Thyroid gland (tissue), 4 donors: ENCODE data around the gene SFXN5. TPM values are rescaled to one million over a fixed set of nuclear protein-coding genes. Genes with fewer than 3 reads are reported as not detected.

Source experiments
- DNase-seq, 2 donors: peaks; one replicate each; pipeline ENCODE4 v3.0.0-alpha.2; 2019
- H3K27ac ChIP-seq, 3 donors: fragments of 200-600 bp; sonication (generic); 1 replicate in 2 of 3; 2 replicates in 1 of 3; pipeline ENCODE4 v1.5.1; 2016 to 2019; ENCODE audit warnings: mild to moderate bottlenecking in 1 of 3, moderate library complexity in 1 of 3
- H3K27me3 ChIP-seq: fragments of 200-600 bp; sonication (generic); one replicate; pipeline ENCODE4 v1.5.1; 2019
- H3K36me3 ChIP-seq, 2 donors: fragments of 200-600 bp; sonication (generic); one replicate each; pipeline ENCODE4 v1.5.1; 2016 to 2019
- H3K4me1 ChIP-seq, 2 donors: fragments of 200-600 bp; sonication (generic); one replicate each; pipeline ENCODE4 v1.5.1; 2017 to 2019
- H3K4me3 ChIP-seq, 3 donors: fragments of 200-600 bp; sonication (generic); replicated peaks in 1 of 3; 1 replicate in 2 of 3; 2 replicates in 1 of 3; pipeline ENCODE4 v1.5.1; 2016; ENCODE audit warnings: mild to moderate bottlenecking in 1 of 3
- H3K9me3 ChIP-seq: fragments of 200-600 bp; sonication (generic); one replicate; pipeline ENCODE4 v1.5.1; 2017
- CTCF ChIP-seq, 6 experiments: fragments of 200-600 bp in 3 of 6; fragments of 450-650 bp in 3 of 6; sonication (generic) in 3 of 6; IDR thresholded peaks; one replicate each; pipeline ENCODE4 v1.5.1; 2016 to 2019; ENCODE audit warnings: antibody characterized with exemption in 6 of 6, mild to moderate bottlenecking in 2 of 6, inconsistent platforms in 1 of 6, moderate library complexity in 1 of 6
- POLR2A ChIP-seq, 2 donors: fragments of 450-650 bp; IDR thresholded peaks; one replicate each; pipeline ENCODE4 v1.6.1; 2017; ENCODE audit warnings: antibody characterized with exemption in 2 of 2, mild to moderate bottlenecking in 2 of 2, moderate library complexity in 1 of 2
- WGBS, 2 donors: methylation state at CpG; one replicate each; pipeline ENCODE4 v1.1.5; 2017; 5-methylcytosine and 5-hydroxymethylcytosine counted together
- intact Hi-C: fragments of 100-400 bp; cut with DNase I; formaldehyde crosslinking; loops from one replicate; pipeline ENCODE4 v1.15.1; 2023
- total RNA-seq, 4 donors: library from RNA; depleted of rRNA; stranded (reverse); fragments of >200 nt; gene quantifications; one replicate each; pipeline ENCODE4 v1.2.3, GENCODE V29; 2016

The SFXN5 gene
- total RNA-seq, 4 donors from 2014 or later: 10.3 to 17.2 (median 16.5) TPM

GRCh38 chr2:72988726-72989273, 82.7 kb downstream of the SFXN5 start:
- 93 to 98% methylated on average over 9 of the region's 9 CpGs for WGBS, 2 donors

GRCh38 chr2:72988041-72988440, 83.5 kb downstream of the SFXN5 start:
- no peak overlapping the region for H3K4me3 ChIP-seq
- WGBS, 2 donors: 93 to 94% methylated on average over 3 of the region's 3 CpGs
- H3K9me3 ChIP-seq: no peaks in the 10 kb centered on the region
- no peaks in the 10 kb centered on the region for H3K36me3 ChIP-seq
- no peaks in the 10 kb centered on the region for H3K4me1 ChIP-seq
- intact Hi-C loops: no loop called here
- TF ChIP-seq POLR2A (IDR thresholded peaks at IDR 0.05) (no peak), CTCF (IDR thresholded peaks at IDR 0.05) (no peak)
- no peak overlapping the region for H3K27ac ChIP-seq
- no peaks in the 10 kb centered on the region for H3K27me3 ChIP-seq
- DNase-seq: no peak

More at GRCh38 chr2:72988726-72989273, 82.7 kb downstream of the SFXN5 start:
- no peak overlapping the region for H3K4me3 ChIP-seq
- intact Hi-C loops: no loop called here
- no peaks in the 10 kb centered on the region for H3K4me1 ChIP-seq
- H3K27ac ChIP-seq: no peak overlapping the region
- TF ChIP-seq POLR2A (IDR thresholded peaks at IDR 0.05) (no peak), CTCF (IDR thresholded peaks at IDR 0.05) (no peak)
- no peak for DNase-seq
- no peaks in the 10 kb centered on the region for H3K36me3 ChIP-seq
- no peaks in the 10 kb centered on the region for H3K9me3 ChIP-seq
- H3K27me3 ChIP-seq: no peaks in the 10 kb centered on the region

- Histone ChIP-seq H3K36me3 (no peaks in the 10 kb centered on the region), H3K27ac (no peak overlapping the region), H3K9me3 (no peaks in the 10 kb centered on the region), H3K4me3 (no peak overlapping the region), H3K4me1 (no peaks in the 10 kb centered on the region), H3K27me3 (no peaks in the 10 kb centered on the region)
- WGBS, 2 donors: 79 to 84% methylated on average over 11 to 12 of the region's 12 CpGs
- TF ChIP-seq POLR2A (IDR thresholded peaks at IDR 0.05): no peak
- TF ChIP-seq CTCF (IDR thresholded peaks at IDR 0.05): no peak
- DNase-seq: no peak
- intact Hi-C loops: no loop called here
Observed at GRCh38 chr2:72985891-72986683, 85.4 kb downstream of the SFXN5 start.

GRCh38 chr2:72985136-72985535, 86.4 kb downstream of the SFXN5 start:
- intact Hi-C loops: no loop called here
- 95 to 100% methylated on average over 4 of the region's 5 CpGs for WGBS, 2 donors
- H3K36me3 ChIP-seq: no peaks in the 10 kb centered on the region

More at GRCh38 chr2:72985136-72985535, 86.4 kb downstream of the SFXN5 start:
- Histone ChIP-seq H3K4me3 (no peak overlapping the region), H3K4me1 (no peaks in the 10 kb centered on the region), H3K27me3 (no peaks in the 10 kb centered on the region), H3K27ac (no peak overlapping the region), H3K9me3 (no peaks in the 10 kb centered on the region)
- no peak for DNase-seq
- TF ChIP-seq CTCF (IDR thresholded peaks at IDR 0.05): no peak
- no peak for TF ChIP-seq POLR2A (IDR thresholded peaks at IDR 0.05)
